K562 (cell line): ENCODE measurements around the gene SFI1. TPM values are rescaled to one million over a fixed set of nuclear protein-coding genes. Genes with fewer than 3 reads are reported as not detected.

Experiments used
- CAMTA2 ChIP-seq: fragments of 250-450 bp; sonication (Bioruptor Pico); conservative IDR thresholded peaks from 2 replicates; pipeline ENCODE4 v1.5.1; 2022
- HDAC2 ChIP-seq: fragments of 450-650 bp; IDR thresholded peaks from 2 replicates; pipeline ENCODE4 v1.6.1; 2016; ENCODE audit warnings: mild to moderate bottlenecking
- HIVEP1 ChIP-seq: fragments of 250-450 bp; sonication (Bioruptor Pico); IDR thresholded peaks from 2 replicates; pipeline ENCODE4 v1.4.0; 2020; ENCODE audit warnings: mild to moderate bottlenecking
- NFYB ChIP-seq: IDR thresholded peaks from 2 replicates; pipeline ENCODE4 v1.6.1; 2011; ENCODE audit warnings: mild to moderate bottlenecking, moderate library complexity; ENCODE audit not compliant: insufficient read length; ENCODE audit errors: extremely low read depth
- POLR2A ChIP-seq: fragments of 450-650 bp; conservative IDR thresholded peaks from 2 replicates; pipeline ENCODE4 v1.6.1; 2016
- RBFOX2 ChIP-seq: fragments of 200-400 bp; formaldehyde crosslinking; IDR thresholded peaks from 2 replicates; pipeline ENCODE4 v1.6.1; 2017; ENCODE audit warnings: low read depth, mild to moderate bottlenecking, low read length, moderate library complexity
- polyA plus RNA-seq, 8 experiments: library from polyadenylated mRNA; depleted of rRNA in 4 of 8; stranded (reverse) in 5 of 8; unstranded in 3 of 8; fragments of >200 nt; fragmentation: Nextera tagmentation in 2 of 8; fragmentation: Illumina TruSeq in 1 of 8; extraction: Ambion mirVana in 2 of 8; extraction: Trizol in 1 of 8; gene quantifications; 2 replicates each; pipeline versions ENCODE4 v1.2.1 to v1.2.3, GENCODE V29; 2011 to 2014; ENCODE audit warnings: inconsistent platforms in 1 of 8, missing spikeins in 1 of 8
- total RNA-seq, 7 experiments: library from RNA; depleted of rRNA in 6 of 7; stranded (reverse); fragments of >200 nt in 6 of 7; fragmentation: Illumina TruSeq in 2 of 7; extraction: Trizol in 2 of 7; gene quantifications; 2 replicates each; pipeline versions ENCODE4 v1.2.1 to v1.2.3, GENCODE V29; 2011 to 2021; ENCODE audit warnings: low replicate concordance in 1 of 7
- TF ChIP-seq, protein P1 (sequence below): fragments of 200-800 bp; sonication (Bioruptor generic); IDR thresholded peaks from 2 replicates; pipeline ENCODE4 v1.6.1; 2016; ENCODE audit warnings: missing genetic modification characterization, missing compliant biosample characterization
- TF ChIP-seq, protein P2 (sequence below): IDR thresholded peaks from 3 replicates; pipeline ENCODE4 v1.6.1; 2011; ENCODE audit warnings: borderline replicate concordance, mild to moderate bottlenecking, moderate library complexity; ENCODE audit not compliant: insufficient read length; ENCODE audit errors: extremely low read depth

Gene SFI1
- total and polyA plus RNA-seq, 9 of the 15 experiments (the other 6 are each of a cell fraction or from before 2014, with no cell fraction given): 3.0 to 25.6 (median 14.1) TPM

DNA sequence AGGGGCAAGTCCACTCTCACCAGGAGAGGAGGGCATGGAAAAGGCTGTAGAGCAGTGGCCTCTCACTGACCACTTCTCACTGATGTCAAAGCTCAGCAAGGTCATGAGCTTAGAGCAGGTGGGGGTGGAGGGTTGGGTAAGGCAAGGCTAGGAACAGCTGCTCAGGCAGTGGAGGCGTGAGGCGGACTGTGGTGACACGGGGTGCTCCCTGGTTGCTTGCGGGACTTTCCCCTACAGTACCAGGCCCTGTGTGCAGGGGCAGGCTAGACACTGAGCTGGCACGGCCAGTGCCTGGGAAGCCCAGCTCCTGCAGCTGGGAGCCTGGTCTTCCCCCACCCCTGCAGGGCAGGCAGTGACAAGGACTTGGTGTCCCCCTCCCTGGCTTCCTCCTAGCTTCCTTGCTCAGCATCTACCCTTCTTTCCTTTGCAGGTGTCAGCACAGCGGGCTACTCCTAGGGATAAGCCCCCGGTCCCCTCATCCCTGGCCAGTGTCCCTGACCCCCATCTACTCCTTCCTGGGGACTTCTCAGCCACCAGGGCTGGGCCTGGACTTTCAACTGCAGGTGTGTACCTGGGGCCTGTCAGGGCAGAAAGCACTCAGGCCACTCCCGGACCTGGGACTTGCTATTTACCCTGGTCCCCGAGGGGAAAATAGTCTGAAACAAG lies 120.1 kb downstream of the SFI1 start (continued):
- TF ChIP-seq, protein P1, sequence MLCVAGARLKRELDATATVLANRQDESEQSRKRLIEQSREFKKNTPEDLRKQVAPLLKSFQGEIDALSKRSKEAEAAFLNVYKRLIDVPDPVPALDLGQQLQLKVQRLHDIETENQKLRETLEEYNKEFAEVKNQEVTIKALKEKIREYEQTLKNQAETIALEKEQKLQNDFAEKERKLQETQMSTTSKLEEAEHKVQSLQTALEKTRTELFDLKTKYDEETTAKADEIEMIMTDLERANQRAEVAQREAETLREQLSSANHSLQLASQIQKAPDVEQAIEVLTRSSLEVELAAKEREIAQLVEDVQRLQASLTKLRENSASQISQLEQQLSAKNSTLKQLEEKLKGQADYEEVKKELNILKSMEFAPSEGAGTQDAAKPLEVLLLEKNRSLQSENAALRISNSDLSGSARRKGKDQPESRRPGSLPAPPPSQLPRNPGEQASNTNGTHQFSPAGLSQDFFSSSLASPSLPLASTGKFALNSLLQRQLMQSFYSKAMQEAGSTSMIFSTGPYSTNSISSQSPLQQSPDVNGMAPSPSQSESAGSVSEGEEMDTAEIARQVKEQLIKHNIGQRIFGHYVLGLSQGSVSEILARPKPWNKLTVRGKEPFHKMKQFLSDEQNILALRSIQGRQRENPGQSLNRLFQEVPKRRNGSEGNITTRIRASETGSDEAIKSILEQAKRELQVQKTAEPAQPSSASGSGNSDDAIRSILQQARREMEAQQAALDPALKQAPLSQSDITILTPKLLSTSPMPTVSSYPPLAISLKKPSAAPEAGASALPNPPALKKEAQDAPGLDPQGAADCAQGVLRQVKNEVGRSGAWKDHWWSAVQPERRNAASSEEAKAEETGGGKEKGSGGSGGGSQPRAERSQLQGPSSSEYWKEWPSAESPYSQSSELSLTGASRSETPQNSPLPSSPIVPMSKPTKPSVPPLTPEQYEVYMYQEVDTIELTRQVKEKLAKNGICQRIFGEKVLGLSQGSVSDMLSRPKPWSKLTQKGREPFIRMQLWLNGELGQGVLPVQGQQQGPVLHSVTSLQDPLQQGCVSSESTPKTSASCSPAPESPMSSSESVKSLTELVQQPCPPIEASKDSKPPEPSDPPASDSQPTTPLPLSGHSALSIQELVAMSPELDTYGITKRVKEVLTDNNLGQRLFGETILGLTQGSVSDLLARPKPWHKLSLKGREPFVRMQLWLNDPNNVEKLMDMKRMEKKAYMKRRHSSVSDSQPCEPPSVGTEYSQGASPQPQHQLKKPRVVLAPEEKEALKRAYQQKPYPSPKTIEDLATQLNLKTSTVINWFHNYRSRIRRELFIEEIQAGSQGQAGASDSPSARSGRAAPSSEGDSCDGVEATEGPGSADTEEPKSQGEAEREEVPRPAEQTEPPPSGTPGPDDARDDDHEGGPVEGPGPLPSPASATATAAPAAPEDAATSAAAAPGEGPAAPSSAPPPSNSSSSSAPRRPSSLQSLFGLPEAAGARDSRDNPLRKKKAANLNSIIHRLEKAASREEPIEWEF (CRISPR knock-in tag): no peak
- TF ChIP-seq NFYB: no peak
- no peak for TF ChIP-seq CAMTA2 (CRISPR knock-in tag)
- 0 out of 2 replicates have a peak, but pooled peaks have one; percentile 10 for TF ChIP-seq POLR2A
- no peak for TF ChIP-seq HIVEP1 (CRISPR knock-in tag)
- no peak for TF ChIP-seq HDAC2
- TF ChIP-seq, protein P2, sequence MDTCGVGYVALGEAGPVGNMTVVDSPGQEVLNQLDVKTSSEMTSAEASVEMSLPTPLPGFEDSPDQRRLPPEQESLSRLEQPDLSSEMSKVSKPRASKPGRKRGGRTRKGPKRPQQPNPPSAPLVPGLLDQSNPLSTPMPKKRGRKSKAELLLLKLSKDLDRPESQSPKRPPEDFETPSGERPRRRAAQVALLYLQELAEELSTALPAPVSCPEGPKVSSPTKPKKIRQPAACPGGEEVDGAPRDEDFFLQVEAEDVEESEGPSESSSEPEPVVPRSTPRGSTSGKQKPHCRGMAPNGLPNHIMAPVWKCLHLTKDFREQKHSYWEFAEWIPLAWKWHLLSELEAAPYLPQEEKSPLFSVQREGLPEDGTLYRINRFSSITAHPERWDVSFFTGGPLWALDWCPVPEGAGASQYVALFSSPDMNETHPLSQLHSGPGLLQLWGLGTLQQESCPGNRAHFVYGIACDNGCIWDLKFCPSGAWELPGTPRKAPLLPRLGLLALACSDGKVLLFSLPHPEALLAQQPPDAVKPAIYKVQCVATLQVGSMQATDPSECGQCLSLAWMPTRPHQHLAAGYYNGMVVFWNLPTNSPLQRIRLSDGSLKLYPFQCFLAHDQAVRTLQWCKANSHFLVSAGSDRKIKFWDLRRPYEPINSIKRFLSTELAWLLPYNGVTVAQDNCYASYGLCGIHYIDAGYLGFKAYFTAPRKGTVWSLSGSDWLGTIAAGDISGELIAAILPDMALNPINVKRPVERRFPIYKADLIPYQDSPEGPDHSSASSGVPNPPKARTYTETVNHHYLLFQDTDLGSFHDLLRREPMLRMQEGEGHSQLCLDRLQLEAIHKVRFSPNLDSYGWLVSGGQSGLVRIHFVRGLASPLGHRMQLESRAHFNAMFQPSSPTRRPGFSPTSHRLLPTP: no peak
- no peak for TF ChIP-seq RBFOX2
